Measurements from ENCODE around the gene ARHGAP44.

ARHGAP44 gene

DNA sequence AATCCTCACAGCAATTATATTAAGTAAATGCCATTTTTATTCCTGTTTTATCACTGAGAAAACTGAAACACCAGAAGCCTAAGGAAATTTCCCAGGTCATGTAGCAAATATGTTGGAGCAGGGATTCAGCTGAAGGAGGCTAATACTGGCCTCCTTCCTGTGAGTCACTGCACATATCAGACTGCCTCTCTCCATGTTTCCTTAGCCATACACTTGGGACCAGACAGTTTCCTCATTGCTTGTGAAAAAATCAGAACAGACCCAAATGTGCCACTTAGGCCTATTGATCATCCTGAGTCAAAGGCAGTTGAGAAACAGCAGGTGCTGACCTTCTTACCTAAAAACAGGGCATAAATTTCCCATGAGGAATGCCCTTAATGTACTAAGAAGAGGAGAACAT, 247.5 kb downstream of the ARHGAP44 start:
- H3K4me3 ChIP-seq (ENCODE audit: low read depth, low read length), result no peak overlapping the region
- DNase-seq (ENCODE audit: low read depth), result peak; percentile 35

DNA sequence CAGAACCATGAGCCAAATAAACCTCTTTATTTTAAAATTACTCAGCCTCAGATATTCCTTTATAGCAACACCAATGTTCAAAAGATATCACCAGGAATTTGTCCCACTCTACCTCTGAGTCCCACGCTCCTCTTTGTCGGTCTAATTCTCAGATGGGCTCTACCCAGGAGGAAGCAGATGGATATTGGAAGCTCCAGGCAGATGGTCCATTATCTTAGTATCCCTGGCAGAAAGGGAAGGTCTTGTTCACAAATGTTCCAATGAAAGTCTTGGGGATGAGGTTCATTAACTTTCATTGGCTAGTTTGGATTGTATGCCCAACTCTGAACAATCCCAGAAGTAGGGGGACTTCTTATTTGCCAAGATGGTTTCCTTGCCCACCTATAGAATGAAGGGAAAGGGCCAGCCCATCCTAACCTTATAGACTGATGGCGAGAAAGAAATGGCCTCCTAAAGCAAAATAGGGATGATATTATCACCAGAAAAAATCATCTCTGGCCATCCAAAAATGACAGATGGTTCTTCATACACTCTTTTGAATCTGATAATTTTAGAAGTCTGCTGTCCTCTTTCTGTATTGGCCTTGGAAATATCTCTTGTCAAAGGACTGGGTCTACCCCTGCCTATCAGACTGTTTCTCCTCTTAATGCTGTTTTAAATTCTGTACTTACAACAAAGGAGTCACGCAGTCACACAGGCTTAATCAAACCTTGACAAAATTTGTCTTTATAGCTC, 249.8 kb downstream of the ARHGAP44 start:
- no peak for DNase-seq (ENCODE audit: low read depth)
- no peak overlapping the region for H3K4me3 ChIP-seq (ENCODE audit: low read depth, low read length)

Measured in skeletal muscle cell (primary cell).